Cerebellar nuclear complex (tissue), 1 donor: ENCODE results near the gene MID2.
"Not testable (repeated sequence)": the region's sequence is repeated elsewhere in the genome, so short reads cannot be mapped to it uniquely, and the experiment has no call there.

ENCODE experiments used
- DNase-seq, 2 experiments: peaks; one replicate each; lab custom pipeline; 2025; lab: John Stamatoyannopoulos, UW

Gene MID2, protein sequence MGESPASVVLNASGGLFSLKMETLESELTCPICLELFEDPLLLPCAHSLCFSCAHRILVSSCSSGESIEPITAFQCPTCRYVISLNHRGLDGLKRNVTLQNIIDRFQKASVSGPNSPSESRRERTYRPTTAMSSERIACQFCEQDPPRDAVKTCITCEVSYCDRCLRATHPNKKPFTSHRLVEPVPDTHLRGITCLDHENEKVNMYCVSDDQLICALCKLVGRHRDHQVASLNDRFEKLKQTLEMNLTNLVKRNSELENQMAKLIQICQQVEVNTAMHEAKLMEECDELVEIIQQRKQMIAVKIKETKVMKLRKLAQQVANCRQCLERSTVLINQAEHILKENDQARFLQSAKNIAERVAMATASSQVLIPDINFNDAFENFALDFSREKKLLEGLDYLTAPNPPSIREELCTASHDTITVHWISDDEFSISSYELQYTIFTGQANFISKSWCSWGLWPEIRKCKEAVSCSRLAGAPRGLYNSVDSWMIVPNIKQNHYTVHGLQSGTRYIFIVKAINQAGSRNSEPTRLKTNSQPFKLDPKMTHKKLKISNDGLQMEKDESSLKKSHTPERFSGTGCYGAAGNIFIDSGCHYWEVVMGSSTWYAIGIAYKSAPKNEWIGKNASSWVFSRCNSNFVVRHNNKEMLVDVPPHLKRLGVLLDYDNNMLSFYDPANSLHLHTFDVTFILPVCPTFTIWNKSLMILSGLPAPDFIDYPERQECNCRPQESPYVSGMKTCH

DNA sequence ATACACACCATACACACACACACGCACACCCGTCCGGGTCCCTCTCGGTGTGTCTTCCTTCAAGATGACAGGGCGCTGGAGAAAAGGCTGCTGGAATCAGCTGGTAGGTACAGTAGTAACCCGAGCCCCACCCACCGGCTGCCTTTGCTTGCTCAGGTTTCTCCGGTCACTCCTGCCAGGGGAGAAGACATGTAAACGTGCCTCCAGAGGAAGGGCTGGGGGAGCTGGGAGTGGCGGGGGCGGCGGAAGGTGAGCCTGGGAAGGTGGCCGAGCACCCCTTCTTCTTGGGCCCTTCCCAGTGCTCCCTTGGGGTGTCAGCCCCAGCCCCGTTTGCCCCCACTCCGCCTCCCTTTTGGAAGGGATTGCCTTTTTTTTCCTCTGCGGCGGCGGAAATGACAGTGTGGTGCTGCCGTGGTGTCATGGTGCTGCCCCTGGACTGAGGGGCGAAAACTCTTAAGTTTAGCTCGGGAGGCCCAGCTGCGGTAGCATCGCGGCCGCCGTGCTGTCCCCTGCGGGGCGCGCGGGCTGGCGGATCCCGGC, at the start of gene MID2:
Gene MID2 (plus strand): TSS at position 169 of the 540 bp plus-strand sequence. CDS start 561 bp downstream, outside the sequence.
- DNase-seq, result no peak

DNA sequence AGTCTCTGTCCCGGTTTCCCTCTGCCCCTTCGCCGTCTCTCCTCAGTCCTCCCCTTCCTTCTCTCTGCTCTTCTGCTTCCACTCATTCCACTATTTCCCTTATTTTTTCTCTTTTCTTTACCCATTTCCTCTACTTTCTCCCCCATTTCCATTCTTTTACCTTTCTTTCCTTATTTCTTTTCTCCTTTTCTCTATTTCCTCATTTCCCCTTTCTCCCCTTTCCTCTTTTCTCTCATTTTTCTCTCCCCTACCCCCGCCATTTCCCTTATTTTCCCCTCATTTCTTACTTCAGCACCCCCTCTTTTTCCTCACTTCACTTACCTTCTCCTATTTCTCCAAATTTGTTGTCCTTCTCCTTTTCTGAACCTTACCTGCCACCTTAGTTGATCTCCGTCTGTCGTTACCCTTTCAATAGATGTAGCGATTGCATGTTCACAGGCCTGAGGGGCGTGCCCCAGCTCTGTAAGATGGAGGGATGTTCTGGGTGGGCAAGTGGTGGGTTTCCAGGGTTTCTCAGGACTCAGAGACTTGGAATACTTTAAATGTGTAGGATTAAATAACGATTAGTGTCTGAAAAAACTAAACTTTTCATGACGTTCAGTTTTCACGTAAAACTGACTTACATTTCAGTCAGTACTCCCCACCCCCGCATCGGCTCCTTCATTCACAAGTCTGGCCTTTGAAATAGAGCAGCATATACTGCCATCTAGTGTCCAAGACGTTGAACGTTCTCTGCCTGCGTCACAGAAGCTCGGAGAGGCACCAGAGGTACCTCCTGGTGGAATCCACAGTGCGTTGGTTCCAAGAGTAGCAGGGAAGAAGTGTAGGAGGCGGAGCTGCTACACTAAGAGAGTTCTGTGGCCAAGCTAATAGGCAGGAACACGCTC, 48.8 kb upstream of the MID2 start:
- peak in 1 of 2 experiments; percentile 72 for DNase-seq

DNA sequence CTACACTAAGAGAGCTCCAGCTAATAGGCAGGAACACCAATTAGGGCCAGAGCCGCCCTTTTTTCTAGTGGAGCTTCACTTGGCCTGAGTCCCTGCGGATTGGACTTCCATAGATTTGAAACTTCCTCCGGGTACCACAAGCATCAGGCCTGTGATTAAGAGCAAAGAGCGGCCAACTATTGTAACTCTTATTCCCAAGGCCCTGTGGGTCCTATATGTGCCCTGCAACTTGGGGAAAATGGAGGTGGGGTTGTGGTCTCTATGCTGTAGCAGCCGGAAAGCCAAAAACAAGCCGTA, 48.2 kb upstream of the MID2 start, which contains the start of gene NCBP2L:
Gene NCBP2L (plus strand): TSS at position 198 of the 297 bp plus-strand sequence. CDS start 16,488 bp downstream, outside the sequence.
- DNase-seq, result no peak

DNA sequence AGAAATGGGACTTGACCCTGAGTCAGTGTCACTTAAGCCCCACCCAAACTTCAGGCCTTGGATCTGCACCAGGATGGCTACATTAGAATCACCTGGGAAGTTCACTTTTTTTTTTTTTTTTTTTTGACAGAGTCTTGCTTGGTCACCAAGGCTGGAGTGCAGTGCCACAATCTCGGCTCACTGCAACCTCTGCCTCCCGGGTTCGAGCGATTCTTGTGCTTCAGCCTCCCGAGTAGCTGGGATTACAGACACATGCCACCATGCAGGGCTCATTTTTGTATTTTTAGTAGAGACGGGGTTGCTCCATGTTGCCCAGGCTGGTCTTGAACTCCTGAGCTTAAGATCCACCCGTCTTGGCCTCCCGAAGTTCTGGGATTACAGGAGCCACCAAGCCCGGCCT, 45.1 kb upstream of the MID2 start:
- no peak for DNase-seq

DNA sequence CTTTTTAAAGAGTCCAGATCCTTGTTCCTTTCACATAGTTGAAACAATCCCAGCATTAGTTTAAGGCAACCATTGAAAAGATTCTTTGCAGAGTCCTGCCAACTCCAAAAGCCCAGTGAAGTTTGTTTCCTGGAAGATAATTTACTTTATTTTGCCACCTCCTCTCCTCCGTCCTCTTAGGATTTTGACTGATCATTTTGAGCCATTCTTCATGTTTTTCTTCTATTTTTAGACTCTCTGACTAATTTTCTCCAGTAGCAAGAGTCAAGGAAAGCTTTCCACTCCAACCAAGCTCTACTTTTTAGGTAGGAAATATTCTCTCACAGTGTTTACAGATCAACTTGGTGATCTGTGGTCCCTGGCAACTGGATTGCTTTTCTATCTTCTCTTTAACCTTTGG, 37.8 kb upstream of the MID2 start:
- no peak for DNase-seq

DNA sequence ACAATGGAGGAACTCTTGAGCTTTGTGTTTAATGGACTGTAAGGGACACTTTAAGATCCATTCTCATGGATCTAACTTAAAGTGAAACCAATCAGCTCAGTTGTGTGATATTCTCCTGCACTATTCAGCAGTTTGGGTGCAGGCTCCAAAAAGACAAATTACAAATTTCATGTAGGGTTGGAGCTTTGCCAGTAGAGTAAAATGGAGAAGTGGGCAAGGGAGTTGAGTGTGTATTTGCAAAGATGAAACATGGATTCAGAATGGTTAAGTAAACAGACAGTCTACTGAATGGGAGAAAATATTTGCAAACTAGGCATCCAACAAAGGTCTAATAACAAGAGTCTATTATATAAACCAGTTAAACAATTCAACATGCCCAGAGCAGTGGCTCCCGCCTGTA, 21.2 kb upstream of the MID2 start:
- DNase-seq, result no peak

DNA sequence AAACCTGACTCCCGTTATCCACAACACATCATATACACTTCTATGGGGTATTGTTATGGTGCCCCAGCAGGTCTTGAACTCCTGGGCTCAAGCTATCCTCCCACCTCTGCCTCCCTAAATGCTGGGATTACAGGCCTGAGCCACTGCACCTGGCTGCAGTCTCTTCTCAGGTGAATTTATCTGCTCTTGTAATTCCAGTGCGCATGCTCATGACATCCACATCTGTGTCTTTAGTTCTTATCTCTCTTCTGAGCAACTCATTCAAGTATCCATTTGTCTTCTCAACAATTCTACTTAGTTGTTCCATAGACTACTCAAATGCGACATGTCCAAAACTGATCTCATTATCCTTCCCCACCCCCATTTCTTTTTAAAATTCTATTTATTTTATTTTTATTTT, 20.5 kb upstream of the MID2 start:
- no peak for DNase-seq

DNA sequence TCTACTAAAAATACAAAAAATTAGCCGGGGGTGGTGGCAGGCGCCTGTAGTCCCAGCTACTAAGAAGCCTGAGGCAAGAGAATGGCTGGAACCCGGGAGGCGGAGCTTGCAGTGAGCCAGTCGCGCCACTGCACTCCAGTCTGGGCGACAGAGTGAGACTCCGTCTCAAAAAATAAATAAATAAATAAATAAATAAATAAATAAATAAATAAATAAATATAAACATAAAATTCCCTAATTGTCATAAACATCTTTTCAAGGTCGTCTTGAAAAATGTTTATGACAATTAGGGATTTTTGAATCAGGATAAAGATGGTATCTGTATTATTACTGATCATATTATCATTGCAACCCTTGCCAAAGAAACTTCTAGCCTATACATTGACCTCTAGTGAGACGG, 15.6 kb upstream of the MID2 start:
- DNase-seq, result not testable (repeated sequence)

DNA sequence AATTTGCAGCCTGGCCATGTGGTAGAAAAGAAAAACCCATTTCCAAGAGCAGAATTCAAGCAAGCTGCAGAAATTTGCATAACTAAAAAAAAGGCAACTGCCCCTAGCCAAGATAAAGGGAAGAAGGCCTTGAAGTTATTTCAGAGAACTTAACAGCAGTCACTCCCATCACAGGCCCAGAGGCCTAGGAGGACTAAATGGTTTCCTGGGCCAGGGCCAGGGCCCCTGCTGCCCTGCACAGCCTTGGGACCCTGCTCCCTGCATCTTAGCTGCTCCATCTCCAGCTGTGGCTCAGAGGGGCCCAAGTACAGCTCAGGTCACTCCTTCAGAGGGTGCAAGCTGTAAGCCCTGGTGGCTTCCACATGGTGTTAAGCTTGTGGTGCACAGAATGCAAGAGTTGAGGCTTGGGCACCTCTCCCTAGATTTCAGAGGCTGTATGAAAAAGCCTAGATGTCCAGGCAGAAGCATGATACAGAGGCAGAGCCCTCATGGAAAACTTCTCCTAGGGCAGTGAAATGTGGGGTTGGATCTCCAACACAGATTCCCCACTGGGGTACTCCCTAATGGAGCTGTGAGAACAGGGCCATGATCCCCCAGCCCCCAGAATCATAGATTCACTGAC, 6.7 kb upstream of the MID2 start:
- no peak for DNase-seq

DNA sequence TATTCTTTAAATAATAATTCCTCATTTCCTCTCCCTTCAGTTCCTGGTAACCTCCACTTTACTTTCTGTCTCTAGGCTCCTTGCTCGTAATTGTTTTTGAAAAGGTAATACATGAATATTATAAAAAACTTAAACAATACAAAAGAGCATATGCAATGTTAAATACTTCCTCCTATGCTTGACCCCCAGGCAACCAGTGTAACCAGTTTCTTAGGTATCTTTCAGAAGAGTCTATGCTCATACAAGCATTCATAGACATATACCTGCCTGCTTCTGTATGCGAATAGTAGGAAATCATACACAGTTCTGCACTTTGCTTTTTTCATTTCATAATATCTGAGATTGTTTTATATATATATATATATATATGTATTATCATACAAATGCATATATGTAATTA, 2.6 kb upstream of the MID2 start:
- DNase-seq, result no peak

DNA sequence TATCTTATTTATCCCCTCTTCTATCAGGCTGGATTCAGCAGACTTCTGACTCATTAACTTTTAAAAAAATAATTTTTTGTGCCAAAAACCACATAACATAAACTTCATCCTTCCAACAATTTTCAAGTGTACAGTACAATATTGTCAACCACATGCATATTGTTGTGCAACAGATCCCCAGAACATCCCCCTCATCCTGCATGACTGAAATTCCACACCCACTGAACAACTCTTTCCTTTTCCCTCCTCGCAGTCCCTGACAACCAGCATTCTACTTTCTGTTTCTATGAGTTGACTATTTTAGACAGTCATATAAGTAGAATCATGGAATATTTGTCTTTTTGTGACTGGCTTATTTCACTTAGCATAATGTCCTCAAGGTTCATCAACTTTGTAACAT, 2.2 kb upstream of the MID2 start:
- no peak for DNase-seq

DNA sequence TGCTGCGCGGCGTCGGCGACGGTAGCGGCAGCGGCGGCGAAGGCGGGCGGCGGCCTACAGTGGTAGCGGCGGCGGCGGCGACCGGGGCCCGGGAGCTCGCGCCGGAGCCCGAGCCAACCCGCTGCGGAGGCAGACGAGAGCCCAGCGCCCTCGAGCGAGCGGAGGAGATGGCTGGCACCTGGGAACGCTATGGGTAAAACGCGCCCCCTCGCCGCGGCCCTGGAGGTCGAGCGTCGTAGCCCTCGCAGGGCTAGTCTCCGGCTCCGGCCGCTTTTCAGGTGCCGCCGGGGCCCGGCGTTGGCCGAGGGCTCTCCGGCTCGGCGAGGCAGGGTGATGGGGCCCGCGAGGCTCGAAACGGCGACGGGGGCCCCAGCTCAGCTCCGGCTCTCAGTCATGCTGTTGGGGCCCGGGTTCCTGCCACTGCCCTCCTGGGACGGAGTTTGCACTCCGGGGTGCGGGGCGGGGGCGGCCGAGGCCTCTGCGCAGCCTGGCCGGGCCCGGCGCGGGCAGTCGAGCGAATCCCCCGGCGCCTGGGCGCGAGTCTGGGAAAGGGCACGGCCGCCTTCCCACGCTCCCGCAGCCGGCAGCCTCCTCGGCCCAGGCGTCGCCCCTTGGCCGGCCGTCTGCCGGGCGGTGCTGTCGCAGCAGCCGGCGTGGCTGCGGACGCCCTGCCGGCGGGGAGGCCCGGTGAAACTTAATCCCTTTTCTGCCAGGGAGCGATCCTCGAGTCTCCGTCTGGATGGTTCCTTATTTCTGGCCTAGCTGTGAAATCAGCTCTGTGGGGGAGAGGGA, 768 bp downstream of the MID2 start:
- no peak for DNase-seq

DNA sequence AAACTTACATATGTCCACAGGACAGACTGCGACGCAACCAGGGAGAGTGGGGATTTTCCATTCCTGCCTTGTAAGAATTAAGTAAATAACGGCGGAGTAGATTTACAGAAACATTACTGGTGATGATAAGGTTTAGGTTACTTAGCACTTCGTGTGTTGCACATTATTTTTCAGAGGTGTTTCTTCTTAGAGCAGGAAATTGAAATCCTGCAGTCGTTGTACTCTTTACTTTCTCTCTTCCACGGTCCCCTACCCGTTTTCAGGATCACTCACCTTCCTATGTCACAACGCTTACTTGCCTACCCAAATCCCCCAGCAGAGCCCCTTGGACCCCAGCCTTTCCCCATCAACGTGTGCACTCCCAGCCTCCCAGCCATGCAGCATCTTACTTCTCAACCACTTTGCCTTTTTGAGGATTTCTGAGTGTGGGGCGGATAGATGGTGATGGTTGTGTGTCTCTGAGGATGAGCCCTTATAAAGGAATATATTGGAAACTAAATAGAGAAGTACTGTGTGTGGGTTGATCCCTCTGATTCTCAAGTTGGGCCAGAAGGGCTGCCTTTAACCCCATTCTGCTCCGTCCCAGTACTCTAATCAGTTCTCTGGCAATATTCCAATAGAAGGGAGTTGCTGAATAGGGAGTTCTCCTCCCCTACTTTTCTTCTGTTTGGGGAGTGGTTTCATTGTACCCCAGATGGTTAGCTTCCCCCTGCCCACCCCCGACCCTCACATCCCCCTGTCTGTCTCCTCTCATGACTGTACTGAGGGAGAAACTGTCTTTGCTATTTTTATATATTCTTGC, 1.6 kb downstream of the MID2 start:
- DNase-seq, result no peak

DNA sequence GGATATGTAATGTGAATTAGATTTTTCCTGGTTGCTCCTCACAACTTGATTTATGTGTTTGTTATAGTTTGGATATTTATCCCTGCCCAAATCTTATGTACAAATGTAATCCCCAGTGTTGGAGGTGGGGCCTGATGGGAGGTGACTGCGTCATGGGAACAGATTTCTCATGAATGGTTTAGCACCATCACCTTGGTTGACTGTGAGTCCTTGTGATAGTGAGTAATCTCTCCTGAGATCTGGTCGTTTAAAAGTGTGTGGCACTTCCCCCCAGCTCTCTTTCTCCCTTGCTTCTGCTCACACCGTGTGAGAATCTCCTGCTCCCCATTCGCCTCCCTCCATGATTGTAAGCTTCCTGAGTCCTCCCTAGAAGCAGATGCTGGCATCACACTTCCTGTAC, 2.2 kb downstream of the MID2 start:
- no peak for DNase-seq

DNA sequence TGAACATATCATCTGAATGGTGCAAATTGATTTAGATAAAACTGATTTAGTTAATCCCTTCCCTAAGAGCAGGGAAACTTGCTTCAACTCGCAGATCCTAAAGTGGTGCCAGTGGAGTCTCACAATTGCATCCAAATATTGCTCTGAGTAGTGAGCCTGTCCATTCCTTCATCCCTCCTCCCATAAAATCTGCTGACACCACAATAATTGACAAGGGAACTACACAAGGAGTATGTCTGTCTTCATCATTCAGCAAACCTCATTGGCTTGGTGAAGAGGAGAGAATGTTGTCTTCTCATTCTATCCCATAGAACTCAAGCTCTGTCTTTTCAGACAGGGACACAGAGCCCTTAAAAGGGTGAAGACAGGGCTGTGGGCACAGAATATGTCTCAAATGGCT, 4.2 kb downstream of the MID2 start:
- no peak for DNase-seq

DNA sequence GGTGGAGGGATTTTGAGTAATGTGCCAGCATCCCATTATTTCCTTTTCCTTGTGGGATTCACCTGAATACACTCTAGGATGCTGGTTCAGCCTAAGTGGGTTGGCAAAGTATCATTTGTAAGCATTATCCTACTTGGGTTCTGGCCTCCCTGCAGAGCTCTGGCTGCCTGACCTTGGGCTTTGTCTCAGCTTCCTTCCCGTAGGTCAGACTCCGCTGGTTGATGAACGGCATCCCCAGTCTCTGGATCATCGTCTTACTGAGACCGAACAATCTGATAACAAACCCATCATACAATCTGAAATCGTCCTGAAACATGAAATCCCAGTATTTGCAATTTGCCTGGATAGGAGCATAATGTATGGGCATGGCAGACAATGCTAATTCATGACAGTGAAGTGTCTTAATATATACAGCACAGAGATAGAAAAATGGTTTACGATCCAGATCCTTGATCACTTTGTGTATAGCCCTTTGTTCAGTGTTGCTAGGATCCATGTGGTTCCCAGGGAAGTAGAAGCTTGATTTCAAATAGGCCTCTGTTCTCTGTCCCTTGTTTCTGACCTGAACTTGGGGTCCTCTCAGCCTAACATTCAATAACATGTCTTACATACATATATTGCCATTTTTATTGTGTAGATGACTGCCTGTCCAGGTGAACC, 5.5 kb downstream of the MID2 start:
- DNase-seq, result no peak

DNA sequence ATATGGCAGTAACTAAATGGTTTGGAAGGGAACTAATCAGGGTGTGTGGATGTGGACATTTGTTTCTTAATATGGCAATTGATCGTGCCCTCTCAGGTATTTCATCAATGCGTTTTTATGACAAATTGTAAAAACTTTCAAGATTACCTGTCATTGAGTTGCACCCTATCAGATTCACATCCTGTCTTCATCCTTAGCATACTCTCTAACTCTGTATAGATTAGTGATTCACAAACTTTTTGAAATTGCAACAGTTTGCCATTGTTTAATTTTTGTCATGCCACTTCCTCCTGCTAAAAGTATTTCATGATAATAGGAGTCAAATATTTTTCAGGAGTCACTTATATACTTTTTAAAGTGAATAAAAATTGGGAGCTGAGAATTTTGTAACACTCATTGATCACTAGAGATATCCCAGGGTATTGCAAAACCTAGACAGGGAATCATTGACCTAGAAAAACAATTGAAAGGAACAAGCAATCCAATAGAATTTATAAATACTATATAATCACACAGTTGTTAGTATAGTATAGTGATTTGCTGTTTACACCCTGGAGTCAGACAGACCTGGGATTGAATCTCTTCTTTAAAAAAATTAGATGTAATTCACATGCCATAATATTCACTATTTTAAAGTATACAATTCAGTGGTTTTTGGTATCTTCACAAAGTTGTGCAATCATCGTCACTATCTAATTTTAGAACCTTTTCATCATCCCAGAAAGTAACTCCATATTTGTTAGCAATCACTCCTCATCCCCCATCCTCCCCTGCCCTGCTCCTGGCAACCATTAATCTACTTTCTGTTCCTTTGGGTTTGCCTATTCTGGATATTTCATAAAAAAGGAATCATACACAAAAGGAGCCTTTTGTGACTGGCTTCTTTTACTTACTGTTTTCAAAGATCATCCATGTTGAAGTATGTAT, 8.9 kb downstream of the MID2 start:
- DNase-seq, result no peak

DNA sequence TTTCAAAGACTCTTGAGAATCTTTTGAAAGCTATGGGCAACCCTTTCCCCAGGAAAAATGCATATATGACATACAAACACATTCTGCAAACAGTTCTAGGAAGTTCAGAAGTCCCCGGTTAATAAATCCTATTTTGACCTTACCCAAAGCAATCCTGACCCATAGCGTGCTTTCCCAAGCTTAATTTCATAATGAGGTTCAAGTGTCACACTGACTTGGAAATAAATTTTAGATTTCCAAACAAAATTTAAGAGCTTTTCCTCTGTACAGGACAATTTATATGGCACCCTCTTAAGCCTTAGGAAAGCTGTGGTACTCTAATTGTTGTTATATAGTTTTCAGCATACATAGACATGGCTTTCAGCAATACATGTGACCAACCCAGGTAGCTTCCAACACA, 11.3 kb downstream of the MID2 start:
- no peak for DNase-seq
